ENCODE data around the gene RCOR1. TPM values are rescaled to one million over a fixed set of nuclear protein-coding genes. Genes with fewer than 3 reads are reported as not detected.

Gene RCOR1
- total RNA-seq, 4 donors from 2014 or later: 12.6 to 20.9 (median 15.7) TPM

DNA sequence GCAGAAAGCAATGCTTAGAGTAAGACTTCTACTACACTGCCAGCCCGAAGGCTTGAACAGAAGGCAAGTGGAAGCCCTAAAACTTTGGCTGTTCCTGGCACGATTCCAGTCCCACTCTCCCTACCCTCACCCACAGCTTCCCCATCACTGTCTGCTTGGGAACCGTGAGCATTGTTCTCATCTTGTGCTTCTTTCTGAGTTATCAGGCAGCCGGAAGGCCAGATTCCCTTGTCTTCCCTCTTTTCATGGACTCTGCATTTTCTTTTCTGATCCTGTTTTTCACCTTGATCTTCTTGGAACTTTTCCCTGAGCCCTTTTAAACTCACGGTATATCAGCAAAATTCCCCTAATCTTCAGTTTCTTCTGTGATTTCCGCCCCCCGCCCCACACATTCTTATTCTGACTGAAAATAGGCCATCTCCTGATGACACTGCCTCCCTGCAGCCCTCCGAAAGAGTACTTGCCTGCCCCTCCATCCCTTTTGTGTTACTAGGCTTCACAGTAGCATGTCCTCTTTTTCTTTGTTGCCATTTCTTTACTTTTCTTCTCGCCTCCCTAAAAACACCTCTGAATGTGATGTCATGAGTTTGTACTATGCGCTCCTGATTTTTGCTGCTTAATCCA lies 29.9 kb downstream of the RCOR1 start:
- DNase-seq (ENCODE audit: low spot score): no peak
- ATAC-seq (ENCODE audit: low FRiP score): no peak
- TF ChIP-seq, protein P1, sequence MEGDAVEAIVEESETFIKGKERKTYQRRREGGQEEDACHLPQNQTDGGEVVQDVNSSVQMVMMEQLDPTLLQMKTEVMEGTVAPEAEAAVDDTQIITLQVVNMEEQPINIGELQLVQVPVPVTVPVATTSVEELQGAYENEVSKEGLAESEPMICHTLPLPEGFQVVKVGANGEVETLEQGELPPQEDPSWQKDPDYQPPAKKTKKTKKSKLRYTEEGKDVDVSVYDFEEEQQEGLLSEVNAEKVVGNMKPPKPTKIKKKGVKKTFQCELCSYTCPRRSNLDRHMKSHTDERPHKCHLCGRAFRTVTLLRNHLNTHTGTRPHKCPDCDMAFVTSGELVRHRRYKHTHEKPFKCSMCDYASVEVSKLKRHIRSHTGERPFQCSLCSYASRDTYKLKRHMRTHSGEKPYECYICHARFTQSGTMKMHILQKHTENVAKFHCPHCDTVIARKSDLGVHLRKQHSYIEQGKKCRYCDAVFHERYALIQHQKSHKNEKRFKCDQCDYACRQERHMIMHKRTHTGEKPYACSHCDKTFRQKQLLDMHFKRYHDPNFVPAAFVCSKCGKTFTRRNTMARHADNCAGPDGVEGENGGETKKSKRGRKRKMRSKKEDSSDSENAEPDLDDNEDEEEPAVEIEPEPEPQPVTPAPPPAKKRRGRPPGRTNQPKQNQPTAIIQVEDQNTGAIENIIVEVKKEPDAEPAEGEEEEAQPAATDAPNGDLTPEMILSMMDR (IDR thresholded peaks at IDR 0.05): no peak

DNA sequence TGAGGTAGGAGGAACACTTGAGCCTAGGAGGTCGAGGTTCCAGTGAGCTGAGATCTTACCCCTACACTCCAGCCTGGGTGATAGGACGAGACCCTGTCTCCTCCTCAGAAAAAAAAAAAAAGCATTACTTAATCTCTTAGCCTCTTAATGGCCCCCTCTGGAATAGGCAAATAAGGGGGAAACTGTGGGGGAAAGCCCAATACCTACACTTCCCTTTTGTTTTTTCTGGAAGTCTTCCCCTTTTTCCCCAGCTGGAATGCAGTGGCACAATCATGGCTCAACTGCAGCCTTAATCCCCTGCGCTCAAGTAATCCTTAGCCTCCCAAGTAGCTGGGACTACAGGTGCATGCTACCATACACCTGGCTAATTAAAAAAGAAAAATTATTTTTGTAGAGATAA lies 32.2 kb downstream of the RCOR1 start:
- no peak for DNase-seq (ENCODE audit: low spot score)
- TF ChIP-seq, protein P1 (IDR thresholded peaks at IDR 0.05): no peak
- no peak for ATAC-seq (ENCODE audit: low FRiP score)

DNA sequence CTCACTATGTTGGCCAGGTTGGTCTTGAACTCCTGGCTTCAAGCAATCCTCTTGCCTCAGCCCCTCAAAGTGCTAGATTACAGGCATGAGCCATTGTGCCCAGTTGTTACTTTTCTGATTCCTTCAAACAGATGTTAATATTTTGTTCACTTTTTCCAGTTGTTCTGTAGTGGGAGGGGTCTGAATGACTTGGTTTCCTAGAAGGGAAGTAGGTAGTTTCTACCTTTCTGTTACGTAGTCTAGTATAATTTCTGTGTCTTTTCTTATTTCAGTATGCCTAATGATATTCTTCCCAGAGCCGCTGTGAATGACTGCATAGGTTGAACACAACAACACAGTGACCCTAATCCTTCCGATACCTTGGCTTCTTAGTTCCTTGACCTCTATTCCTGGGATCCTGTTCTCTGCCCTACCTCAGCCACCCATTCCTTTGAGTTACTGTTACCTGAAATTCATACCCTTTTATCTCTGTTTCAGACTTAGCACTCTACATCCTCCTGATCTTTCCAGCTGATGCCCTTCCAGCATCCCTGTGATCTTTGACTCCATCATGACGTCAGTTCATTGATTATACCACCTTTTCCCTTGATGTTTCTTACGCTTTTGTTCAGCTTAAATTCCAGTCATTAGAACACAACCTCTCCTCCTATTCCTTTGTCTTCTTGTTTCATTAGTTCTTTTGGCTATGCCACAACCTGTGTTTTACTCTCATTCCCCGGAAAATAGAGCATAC lies 33.3 kb downstream of the RCOR1 start:
- no peak for ATAC-seq (ENCODE audit: low FRiP score)
- TF ChIP-seq, protein P1 (IDR thresholded peaks at IDR 0.05): no peak
- DNase-seq (ENCODE audit: low spot score): no peak

DNA sequence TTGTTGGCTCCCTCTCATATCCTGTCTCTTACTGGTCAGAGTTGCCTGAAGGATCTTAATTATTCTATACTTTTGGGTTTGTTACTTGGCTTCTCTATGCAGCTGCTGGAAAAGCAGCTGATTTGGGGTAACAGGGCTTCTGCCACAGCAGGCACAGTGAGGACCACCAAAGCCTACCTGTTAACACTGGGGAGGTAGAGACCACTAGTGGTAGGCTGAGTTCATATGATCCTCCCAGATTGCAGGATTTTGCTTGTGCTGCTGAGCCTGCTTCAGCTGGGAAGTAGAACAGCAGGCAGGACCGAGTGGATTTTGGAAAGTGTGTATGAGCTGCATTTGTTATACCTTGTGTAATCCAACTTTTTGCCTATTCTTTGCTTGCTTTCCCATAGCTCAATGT lies 34.1 kb downstream of the RCOR1 start:
- TF ChIP-seq, protein P1 (IDR thresholded peaks at IDR 0.05): no peak
- no peak for ATAC-seq (ENCODE audit: low FRiP score)
- DNase-seq (ENCODE audit: low spot score): no peak

DNA sequence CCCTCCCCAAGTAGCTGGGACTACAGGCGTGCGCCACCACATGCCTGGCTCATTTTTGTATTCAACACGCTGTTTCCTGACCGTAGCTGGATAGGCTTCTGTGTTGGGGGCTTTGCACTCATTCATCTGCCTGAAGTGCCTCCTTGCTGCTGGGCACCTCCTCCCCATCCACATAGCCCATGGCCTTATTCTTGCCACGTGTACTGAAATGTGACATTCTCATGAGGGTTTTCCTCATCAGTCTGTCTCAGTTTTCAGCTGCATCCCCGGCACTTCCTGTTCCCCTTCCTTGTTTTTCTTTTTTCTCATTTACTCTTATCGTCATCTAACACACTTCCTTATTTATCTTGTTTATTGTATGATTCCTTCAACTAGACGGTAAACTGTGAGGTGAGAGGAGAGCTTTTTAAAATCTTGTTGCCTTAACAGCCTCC lies 36.6 kb downstream of the RCOR1 start:
- ATAC-seq (ENCODE audit: low FRiP score) (no peak), DNase-seq (ENCODE audit: low spot score) (no peak)
- TF ChIP-seq, protein P1 (IDR thresholded peaks at IDR 0.05): no peak

DNA sequence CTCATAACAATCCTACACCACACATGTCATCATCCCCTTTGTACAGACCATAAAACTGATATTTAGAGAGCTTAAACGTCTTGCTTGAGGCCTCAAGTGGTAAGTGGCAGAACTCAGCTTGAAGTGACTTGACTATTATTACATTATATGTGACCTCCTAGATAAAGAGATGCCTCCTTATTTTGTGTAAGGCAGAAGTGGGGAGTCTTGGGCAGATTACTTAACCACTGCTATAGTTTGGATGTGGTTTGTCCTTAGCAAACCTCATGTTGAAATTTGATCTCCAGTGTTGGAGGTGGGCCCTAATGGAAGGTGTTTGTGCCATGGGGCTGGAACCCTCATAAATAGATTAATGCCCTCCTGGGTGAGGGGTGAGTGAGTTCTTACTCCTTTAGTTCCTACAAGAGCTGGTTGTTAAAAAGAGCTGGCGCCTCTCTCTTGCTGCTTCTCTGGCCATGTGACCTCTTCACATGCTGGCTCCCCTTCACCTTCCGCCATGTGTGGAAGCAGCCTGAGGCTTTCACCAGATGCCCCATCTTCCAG lies 37.4 kb downstream of the RCOR1 start:
- TF ChIP-seq, protein P1 (IDR thresholded peaks at IDR 0.05): no peak
- DNase-seq (ENCODE audit: low spot score) (no peak), ATAC-seq (ENCODE audit: low FRiP score) (no peak)
